ENCODE measurements around the gene RING1.

Gene RING1

GRCh38 chr6:33172688-33173534 lies 35.4 kb upstream of the RING1 start:
- no peak for DNase-seq

DNA sequence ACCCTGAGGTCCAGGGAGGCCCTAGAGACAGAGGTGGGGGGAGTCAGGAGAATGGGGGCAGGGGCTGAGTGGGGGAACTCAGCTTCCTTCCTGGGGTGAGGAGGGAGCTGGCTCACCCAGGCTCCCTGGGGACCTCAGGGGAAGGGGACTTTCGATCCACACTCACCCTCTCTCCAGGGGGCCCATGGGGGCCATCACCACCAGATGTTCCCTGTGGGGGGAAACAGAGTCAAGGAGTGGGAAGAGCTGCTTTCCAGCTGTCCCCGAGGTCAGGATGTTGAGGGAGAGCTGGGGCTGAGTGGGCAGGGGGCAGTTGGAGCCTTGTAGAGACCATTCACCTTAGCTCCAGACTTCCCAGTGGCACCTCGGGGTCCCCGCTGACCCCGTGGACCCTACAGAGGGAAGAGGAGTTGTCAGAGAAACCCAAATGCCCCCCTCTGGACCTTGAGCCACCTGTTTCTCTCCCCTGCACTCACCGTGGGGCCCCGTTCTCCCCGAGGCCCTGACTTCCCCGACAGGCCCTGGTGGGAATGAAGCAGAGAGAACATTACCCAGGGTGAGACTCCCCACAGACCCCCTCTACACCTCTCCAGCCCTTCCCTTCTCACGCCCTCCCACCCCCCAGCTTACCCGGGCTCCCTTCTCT lies 34.6 kb upstream of the RING1 start:
- no peak for DNase-seq

GRCh38 chr6:33174784-33175183 lies 33.5 kb upstream of the RING1 start:
- DNase-seq: no peak

GRCh38 chr6:33175436-33176069 lies 32.7 kb upstream of the RING1 start:
- no peak for DNase-seq

- no peak for DNase-seq
Measured at GRCh38 chr6:33176906-33177305, 31.4 kb upstream of the RING1 start.

GRCh38 chr6:33177552-33178446 lies 30.5 kb upstream of the RING1 start:
- no peak for DNase-seq

GRCh38 chr6:33178755-33179475 lies 29.4 kb upstream of the RING1 start:
- DNase-seq: no peak

- no peak for DNase-seq
Measured at GRCh38 chr6:33181141-33181540, 27.2 kb upstream of the RING1 start.

GRCh38 chr6:33183071-33183683 lies 25.1 kb upstream of the RING1 start:
- no peak for DNase-seq

GRCh38 chr6:33185190-33185589 lies 23.1 kb upstream of the RING1 start:
- DNase-seq: no peak

- no peak for DNase-seq
Measured at GRCh38 chr6:33185654-33186187, 22.6 kb upstream of the RING1 start.

GRCh38 chr6:33187809-33188208 lies 20.5 kb upstream of the RING1 start:
- no peak for DNase-seq

DNA sequence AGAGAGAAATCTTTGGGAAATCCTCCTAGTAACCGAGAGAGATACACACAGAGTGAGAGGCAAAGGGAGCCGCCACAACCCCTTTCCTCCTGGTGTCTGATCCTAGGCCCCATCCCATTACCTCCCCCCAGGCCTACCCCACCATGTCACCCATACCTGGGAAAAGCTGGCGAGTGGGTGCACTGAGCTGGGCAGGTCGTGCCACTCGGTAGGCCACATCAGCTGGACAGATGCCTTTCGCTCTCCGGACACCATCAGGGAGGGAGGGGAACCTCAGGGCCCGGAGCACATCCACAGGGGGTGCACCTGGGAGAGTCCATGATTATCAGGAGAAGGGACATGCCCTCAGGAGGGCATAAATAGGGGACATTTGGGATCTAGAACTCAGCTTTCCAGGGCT lies 19.1 kb upstream of the RING1 start:
- DNase-seq: no peak

DNA sequence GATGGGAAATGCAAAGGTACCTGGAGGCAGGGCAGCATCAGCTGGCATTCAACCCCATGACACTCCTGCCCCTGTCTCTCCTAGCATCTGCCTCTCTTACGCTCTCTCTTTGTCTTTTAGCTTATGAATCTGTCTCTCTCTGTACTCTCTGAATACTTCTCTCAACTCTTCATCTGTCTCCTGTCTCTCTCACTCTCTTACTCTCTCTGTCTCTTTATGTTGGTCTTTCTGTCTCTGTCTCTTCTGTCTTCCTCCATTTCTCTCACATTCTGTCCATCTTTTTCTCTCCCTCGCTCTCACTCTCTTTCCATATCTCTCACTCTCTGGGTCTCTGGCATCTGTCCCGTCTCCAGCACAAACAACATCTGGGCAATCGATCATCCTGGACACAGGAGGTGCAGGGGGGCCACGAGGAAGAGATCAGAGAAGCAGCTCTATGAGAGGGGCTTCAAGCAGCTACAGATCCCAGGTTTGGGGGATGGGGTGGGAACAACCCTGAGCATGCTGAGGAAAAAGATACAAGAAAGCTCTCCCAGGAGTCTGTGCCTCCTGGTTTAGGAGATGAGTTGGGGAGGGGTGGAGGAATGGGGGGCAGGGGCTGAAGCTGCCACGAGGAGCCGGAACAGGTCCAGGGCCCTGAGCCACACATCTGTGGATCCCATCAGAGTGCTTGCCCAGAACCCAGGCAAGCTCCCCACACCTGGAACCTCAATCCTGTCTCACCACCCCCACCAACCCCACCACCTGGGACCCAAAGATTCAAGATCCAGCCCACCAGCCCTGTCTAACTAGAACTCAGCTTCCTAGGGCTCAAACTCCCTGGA lies 18.5 kb upstream of the RING1 start:
- DNase-seq: no peak

DNA sequence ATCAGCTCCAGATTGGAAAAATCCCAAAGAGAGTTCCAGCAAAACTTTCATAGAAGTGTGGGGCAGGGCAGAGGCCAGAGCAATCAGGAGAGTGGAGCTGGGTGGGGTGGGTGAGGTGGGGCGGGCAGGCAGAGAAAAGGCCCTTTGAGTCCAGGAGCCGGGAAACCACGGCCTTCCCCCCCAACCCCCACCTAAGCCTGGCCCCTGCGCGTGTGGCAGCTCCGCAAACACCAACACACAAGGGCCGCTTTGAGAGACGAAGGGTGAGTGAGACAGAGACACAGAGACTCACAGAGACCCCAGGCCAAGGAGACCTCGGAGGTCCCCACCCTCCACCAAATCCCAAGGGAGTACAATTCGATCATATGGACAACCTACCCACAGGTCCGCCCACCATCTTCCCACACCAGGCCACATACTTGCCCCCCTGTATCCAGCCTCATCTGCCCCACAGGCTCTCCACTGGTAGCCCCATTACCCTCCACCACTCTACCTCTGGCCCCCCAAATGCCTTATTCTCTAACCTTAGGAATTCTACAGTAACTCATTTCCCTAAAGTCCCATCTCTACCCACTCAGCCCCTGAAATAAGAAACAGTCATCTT lies 17.7 kb upstream of the RING1 start:
- no peak for DNase-seq

DNA sequence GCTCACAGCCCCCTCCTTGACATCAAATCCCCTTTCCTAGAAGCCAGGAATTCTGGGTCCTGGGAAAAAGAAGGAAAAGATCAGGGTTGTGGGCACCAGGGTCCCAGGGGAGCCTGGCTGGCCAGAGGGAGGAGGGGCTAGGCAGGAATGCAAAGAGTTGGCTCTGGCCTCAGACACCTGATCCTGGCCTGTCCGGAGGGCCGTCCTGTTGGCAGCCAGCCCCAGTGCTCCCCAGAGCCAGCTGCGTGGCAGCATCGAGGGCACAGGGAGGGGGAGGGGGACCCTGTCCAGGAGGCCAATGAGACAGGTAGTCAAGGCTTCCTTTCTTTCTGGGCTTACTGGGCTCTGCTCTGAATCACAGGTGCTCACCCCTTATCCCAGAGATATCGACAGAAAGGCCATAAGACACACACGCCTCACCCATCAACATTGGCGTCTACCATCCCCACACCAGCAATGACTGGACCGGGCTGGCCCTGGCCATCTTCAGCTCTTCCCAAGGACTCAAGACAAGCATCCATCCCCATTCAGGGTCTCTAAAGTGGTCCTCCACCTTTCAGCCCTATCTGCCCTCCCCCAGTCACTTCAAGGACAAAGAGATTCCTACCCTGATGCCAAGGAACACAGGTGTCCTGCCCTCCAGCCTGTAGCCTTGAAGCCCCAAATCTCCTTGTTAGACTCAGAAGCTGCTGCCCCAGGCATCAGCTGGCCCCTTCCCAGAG lies 16.8 kb upstream of the RING1 start:
- DNase-seq: no peak

DNA sequence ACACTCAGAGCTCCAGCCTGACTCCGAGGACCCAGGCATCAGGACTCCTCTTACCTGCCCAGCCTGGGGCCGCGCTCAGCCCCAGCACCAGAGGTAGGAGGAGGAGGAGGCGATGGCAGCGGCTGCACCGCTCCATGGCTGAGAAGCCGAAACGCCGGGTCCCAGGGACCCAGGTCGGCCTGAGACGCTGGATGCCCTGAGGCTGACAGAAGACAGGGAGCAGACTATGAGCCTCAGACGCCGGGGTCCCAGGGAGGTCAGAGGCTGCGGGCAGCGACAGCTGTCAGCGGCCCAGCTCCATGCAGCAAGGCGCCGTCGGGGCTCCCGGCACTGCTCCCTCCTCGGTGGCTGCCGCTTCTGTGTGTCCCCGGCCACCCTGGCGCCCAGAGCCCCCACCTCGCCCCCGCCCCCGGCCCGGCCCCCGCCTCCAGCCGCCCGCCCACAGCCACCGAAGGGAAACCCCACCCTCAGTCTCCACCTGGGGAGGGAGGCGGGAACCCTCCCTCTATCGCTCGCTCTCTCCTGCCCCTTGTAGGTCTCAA lies 16.1 kb upstream of the RING1 start, which contains the start of gene COL11A2:
TSS of gene COL11A2 (minus strand) at position 363 of the 542 bp plus-strand sequence. CDS start at position 136, 227 bp downstream.
- peak; percentile 20 for DNase-seq

- DNase-seq: peak; percentile 47
Measured at GRCh38 chr6:33192671-33193602, 15.4 kb upstream of the RING1 start.
